Measurements from ENCODE around the gene ANKS1B. TPM values are rescaled to one million over a fixed set of nuclear protein-coding genes. Genes with fewer than 3 reads are reported as not detected.

Gene ANKS1B
- total and polyA plus RNA-seq, 4 donors, result 0.03 to 3.4 (median 0.53) TPM

DNA sequence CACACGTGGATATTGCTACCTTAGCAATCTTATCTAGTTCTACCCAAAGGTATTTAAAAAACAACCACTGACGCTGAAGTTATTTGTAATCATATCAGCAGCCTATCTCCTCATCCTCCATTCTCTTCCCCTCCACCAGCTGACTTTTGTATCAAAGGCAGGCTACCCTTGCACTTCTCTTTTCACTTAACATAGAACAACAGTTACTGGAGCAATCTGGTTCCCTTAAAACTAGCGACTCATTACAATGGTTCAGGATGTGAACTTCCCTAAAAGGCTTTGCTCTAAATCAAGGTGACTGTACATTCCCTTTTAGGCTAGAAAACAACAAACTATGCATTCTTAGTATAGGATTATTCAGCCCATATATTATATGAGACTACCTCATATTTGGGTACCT is 935.0 kb downstream of the ANKS1B start (continued):
- TF ChIP-seq, protein P1, sequence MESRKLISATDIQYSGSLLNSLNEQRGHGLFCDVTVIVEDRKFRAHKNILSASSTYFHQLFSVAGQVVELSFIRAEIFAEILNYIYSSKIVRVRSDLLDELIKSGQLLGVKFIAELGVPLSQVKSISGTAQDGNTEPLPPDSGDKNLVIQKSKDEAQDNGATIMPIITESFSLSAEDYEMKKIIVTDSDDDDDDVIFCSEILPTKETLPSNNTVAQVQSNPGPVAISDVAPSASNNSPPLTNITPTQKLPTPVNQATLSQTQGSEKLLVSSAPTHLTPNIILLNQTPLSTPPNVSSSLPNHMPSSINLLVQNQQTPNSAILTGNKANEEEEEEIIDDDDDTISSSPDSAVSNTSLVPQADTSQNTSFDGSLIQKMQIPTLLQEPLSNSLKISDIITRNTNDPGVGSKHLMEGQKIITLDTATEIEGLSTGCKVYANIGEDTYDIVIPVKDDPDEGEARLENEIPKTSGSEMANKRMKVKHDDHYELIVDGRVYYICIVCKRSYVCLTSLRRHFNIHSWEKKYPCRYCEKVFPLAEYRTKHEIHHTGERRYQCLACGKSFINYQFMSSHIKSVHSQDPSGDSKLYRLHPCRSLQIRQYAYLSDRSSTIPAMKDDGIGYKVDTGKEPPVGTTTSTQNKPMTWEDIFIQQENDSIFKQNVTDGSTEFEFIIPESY (IDR thresholded peaks at IDR 0.05), result no peak

DNA sequence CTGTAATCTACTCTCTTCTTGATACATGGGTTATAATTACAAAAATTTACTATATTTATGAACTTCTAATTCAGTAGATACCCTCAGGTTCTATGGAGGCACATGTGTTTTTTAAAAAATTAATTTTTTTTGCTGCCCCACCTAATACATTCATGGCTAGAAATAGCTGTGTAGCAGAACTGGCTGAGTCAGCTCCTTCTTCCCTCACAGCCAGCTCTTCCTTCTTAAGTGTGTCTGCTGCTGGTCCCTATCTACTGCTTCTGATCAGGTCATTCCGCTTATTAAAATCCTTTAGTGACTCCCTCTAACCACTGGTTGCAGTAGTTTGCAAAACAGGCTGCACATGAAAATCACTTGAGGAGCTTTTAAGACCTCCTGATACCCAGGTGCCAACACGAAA is 939.6 kb downstream of the ANKS1B start:
- DNase-seq (ENCODE audit: low spot score), result no peak
- Histone ChIP-seq H3K27me3 (ENCODE audit: control insufficient read depth in 4 of 4, insufficient read depth in 4 of 4, low read length in 3 of 4) (peaks cover 0 to 2% (median 0%) of the 10 kb centered on the region in 4 donors), H3K4me3 (ENCODE audit: low read depth in 1 of 3, low read length in 3 of 3) (no peak overlapping the region), H3K9ac (ENCODE audit: low read depth in 1 of 2, low read length in 2 of 2) (no peak overlapping the region), H3K27ac (ENCODE audit: low read depth in 1 of 2, low read length in 2 of 2) (no peak overlapping the region), H3K4me1 (ENCODE audit: control insufficient read depth in 4 of 4, insufficient read depth in 4 of 4, low read length in 3 of 4) (no peaks in the 10 kb centered on the region), H3K9me3 (ENCODE audit: control insufficient read depth in 4 of 4, low read length in 3 of 4) (peaks cover 0 to 9% (median under 1%) of the 10 kb centered on the region in 4 donors), H3K36me3 (ENCODE audit: control insufficient read depth in 4 of 4, insufficient read depth in 3 of 4, low read depth in 1 of 4, low read length in 3 of 4) (no peaks in the 10 kb centered on the region)
- TF ChIP-seq, protein P2, sequence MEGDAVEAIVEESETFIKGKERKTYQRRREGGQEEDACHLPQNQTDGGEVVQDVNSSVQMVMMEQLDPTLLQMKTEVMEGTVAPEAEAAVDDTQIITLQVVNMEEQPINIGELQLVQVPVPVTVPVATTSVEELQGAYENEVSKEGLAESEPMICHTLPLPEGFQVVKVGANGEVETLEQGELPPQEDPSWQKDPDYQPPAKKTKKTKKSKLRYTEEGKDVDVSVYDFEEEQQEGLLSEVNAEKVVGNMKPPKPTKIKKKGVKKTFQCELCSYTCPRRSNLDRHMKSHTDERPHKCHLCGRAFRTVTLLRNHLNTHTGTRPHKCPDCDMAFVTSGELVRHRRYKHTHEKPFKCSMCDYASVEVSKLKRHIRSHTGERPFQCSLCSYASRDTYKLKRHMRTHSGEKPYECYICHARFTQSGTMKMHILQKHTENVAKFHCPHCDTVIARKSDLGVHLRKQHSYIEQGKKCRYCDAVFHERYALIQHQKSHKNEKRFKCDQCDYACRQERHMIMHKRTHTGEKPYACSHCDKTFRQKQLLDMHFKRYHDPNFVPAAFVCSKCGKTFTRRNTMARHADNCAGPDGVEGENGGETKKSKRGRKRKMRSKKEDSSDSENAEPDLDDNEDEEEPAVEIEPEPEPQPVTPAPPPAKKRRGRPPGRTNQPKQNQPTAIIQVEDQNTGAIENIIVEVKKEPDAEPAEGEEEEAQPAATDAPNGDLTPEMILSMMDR (IDR thresholded peaks at IDR 0.05; ENCODE audit: low read depth, low read length, missing input control), result no peak
- TF ChIP-seq, protein P3, sequence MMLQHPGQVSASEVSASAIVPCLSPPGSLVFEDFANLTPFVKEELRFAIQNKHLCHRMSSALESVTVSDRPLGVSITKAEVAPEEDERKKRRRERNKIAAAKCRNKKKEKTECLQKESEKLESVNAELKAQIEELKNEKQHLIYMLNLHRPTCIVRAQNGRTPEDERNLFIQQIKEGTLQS (IDR thresholded peaks at IDR 0.05), result no peak
- TF ChIP-seq JUND (IDR thresholded peaks at IDR 0.05) (no peak), NR2F2 (IDR thresholded peaks at IDR 0.05) (no peak), GABPA (IDR thresholded peaks at IDR 0.05 in 1 of 2, conservative IDR thresholded peaks at IDR 0.05 in 1 of 2) (no peak), FOXA1 (IDR thresholded peaks at IDR 0.05) (no peak), HNF4G (IDR thresholded peaks at IDR 0.05) (no peak), FOXA2 (IDR thresholded peaks at IDR 0.05) (no peak), YY1 (IDR thresholded peaks at IDR 0.05) (no peak), EGR1 (IDR thresholded peaks at IDR 0.05; ENCODE audit: low read depth in 2 of 2) (no peak), SP1 (IDR thresholded peaks at IDR 0.05) (no peak), HNF4A (conservative IDR thresholded peaks at IDR 0.05) (no peak), RAD21 (IDR thresholded peaks at IDR 0.05) (no peak)
- TF ChIP-seq, protein P4, sequence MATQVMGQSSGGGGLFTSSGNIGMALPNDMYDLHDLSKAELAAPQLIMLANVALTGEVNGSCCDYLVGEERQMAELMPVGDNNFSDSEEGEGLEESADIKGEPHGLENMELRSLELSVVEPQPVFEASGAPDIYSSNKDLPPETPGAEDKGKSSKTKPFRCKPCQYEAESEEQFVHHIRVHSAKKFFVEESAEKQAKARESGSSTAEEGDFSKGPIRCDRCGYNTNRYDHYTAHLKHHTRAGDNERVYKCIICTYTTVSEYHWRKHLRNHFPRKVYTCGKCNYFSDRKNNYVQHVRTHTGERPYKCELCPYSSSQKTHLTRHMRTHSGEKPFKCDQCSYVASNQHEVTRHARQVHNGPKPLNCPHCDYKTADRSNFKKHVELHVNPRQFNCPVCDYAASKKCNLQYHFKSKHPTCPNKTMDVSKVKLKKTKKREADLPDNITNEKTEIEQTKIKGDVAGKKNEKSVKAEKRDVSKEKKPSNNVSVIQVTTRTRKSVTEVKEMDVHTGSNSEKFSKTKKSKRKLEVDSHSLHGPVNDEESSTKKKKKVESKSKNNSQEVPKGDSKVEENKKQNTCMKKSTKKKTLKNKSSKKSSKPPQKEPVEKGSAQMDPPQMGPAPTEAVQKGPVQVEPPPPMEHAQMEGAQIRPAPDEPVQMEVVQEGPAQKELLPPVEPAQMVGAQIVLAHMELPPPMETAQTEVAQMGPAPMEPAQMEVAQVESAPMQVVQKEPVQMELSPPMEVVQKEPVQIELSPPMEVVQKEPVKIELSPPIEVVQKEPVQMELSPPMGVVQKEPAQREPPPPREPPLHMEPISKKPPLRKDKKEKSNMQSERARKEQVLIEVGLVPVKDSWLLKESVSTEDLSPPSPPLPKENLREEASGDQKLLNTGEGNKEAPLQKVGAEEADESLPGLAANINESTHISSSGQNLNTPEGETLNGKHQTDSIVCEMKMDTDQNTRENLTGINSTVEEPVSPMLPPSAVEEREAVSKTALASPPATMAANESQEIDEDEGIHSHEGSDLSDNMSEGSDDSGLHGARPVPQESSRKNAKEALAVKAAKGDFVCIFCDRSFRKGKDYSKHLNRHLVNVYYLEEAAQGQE (IDR thresholded peaks at IDR 0.05), result no peak
- TF ChIP-seq, protein P1 (IDR thresholded peaks at IDR 0.05), result no peak
- WGBS, result 85% methylated on average over 2 of the region's 2 CpGs
